Measurements from ENCODE around the gene ABCA6. TPM values are rescaled to one million over a fixed set of nuclear protein-coding genes. Genes with fewer than 3 reads are reported as not detected.

Gene ABCA6
- total and polyA plus RNA-seq, 10 of the 15 experiments (the other 5 are each of a cell fraction or from before 2014, with no cell fraction given): 6.8 to 36.9 (median 12.6) TPM

DNA sequence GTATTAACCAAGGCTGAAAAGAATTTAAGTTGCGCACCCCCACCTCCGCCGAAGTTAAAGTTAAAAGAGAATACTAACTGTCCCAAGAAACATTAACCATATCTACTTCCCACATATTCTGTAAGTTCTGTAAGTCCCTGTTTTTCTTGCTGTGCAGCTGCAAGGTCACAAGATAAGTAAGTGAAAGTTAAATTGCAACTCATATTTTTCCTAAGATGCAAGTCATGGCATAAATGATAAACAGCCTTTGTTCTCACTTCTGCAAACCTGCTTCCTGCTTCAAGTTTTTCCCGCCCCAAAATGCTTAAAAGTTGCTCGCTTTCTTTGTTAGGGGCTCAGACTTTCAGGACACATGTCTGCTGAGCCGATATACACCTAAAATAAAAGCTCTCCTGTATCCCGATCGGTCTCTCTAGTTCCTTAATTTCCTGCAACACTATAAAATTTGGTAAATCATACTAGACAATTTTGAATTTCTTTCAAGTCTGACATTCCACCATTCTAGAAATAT, 48.4 kb downstream of the ABCA6 start:
- no peaks in the 10 kb centered on the region for H3K79me2 ChIP-seq (ENCODE audit: control insufficient read depth, insufficient read depth, low read length)
- in situ Hi-C loops (cut with MboI) (no loop called here), intact Hi-C loops (cut with micrococcal nuclease; ENCODE audit: unreplicated experiment) (no loop called here)
- WGBS (ENCODE audit: insufficient coverage, insufficient replicate concordance, low lambda C conversion rate, missing lambda C conversion rate): 74% methylated on average over 8 of the region's 8 CpGs
- no TSS peak for BruUV-seq (replicated peaks)
- no peak for DNase-seq (ENCODE audit: low read depth, low spot score)
- H3K4me2 ChIP-seq (ENCODE audit: control insufficient read depth, insufficient read depth): peak overlapping the region; percentile 22; the same call in 1 of the 2 replicates
- FAIRE-seq: no peak
- no peaks in the 10 kb centered on the region for H3K27me3 ChIP-seq (replicated peaks in 1 of 2; ENCODE audit: control insufficient read depth in 2 of 2, insufficient read depth in 2 of 2, low read length in 1 of 2)
- H3K4me3 ChIP-seq: no peak overlapping the region
- peak; percentile 53; the same call in 2 of the 3 replicates for ATAC-seq
- H3K27ac ChIP-seq (ENCODE audit: control insufficient read depth, insufficient read depth): 0 out of 2 replicates have a peak overlapping the region, but pooled peaks have one; percentile 6
- TF ChIP-seq, protein P1, sequence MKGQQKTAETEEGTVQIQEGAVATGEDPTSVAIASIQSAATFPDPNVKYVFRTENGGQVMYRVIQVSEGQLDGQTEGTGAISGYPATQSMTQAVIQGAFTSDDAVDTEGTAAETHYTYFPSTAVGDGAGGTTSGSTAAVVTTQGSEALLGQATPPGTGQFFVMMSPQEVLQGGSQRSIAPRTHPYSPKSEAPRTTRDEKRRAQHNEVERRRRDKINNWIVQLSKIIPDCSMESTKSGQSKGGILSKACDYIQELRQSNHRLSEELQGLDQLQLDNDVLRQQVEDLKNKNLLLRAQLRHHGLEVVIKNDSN (IDR thresholded peaks at IDR 0.05; ENCODE audit: borderline replicate concordance, extremely low read length, insufficient read depth, low read depth, low read length): no peak
- TF ChIP-seq MXI1 (IDR thresholded peaks at IDR 0.05; ENCODE audit: low read depth, low read length): no peak
- TF ChIP-seq EED (IDR thresholded peaks at IDR 0.05; ENCODE audit: low read depth): peak; percentile 33; the same call in 1 of the 2 replicates
- 0 out of 2 replicates have a peak, but pooled peaks have one; percentile 46 for TF ChIP-seq IRF4 (IDR thresholded peaks at IDR 0.05; ENCODE audit: low read depth, low read length)
- 0 out of 2 replicates have a peak, but pooled peaks have one; percentile 22 for TF ChIP-seq TCF3 (IDR thresholded peaks at IDR 0.05; ENCODE audit: borderline replicate concordance, insufficient read depth, low read depth, low read length)
- no peak for TF ChIP-seq SMARCA5 (IDR thresholded peaks at IDR 0.05)
- TF ChIP-seq, protein P2, sequence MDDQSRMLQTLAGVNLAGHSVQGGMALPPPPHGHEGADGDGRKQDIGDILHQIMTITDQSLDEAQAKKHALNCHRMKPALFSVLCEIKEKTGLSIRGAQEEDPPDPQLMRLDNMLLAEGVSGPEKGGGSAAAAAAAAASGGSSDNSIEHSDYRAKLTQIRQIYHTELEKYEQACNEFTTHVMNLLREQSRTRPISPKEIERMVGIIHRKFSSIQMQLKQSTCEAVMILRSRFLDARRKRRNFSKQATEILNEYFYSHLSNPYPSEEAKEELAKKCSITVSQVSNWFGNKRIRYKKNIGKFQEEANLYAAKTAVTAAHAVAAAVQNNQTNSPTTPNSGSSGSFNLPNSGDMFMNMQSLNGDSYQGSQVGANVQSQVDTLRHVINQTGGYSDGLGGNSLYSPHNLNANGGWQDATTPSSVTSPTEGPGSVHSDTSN (IDR thresholded peaks at IDR 0.05; ENCODE audit: insufficient replicate concordance, low read depth, low read length): no peak
- TF ChIP-seq SPI1 (IDR thresholded peaks at IDR 0.05; ENCODE audit: borderline replicate concordance, insufficient read depth, low read depth, low read length): peak; percentile 76
- TF ChIP-seq NFIC (IDR thresholded peaks at IDR 0.05; ENCODE audit: low read depth, low read length): peak; percentile 36
- TF ChIP-seq POLR2A (IDR thresholded peaks at IDR 0.05; ENCODE audit: low read depth, low read length): no peak
- TF ChIP-seq MYC (IDR thresholded peaks at IDR 0.05; ENCODE audit: insufficient read depth, insufficient read length, insufficient replicate concordance, low read length, severe bottlenecking): no peak
- no peak for TF ChIP-seq POLR2AphosphoS5 (IDR thresholded peaks at IDR 0.05; ENCODE audit: low read length)
- H4K20me1 ChIP-seq (ENCODE audit: control insufficient read depth, insufficient read depth): no peaks in the 10 kb centered on the region
- POLR2A ChIA-PET: no interaction called here
- no peaks in the 10 kb centered on the region for H3K4me1 ChIP-seq (ENCODE audit: control insufficient read depth, insufficient read depth, low read length)
- RAD21 ChIA-PET (ENCODE audit: unreplicated experiment): interaction anchor here (1.0 kb wide), 1 partner anchor 25 kb away, joined by 3 read pairs; no protein-coding TSS in a partner anchor
- H3K36me3 ChIP-seq (ENCODE audit: control insufficient read depth in 2 of 2, insufficient read depth in 2 of 2, low read length in 1 of 2): 0 out of 4 replicates have a peak, but pooled peaks cover 0 to 3% of the 10 kb centered on the region in 2 experiments
- no peak overlapping the region for H3K9ac ChIP-seq (ENCODE audit: control insufficient read depth, insufficient read depth, low read length)
- H2AFZ ChIP-seq (ENCODE audit: control insufficient read depth, low read depth, low read length): peak overlapping the region; percentile 36; the same call in 1 of the 2 replicates
- SMC1A ChIA-PET (ENCODE audit: uncharacterized antibody, unreplicated experiment): interaction anchor here (0.7 to 1.1 kb wide), 2 partner anchors 9 to 1376 kb away, joined by 3 to 5 read pairs; no protein-coding TSS in a partner anchor
- CTCF ChIA-PET: no interaction called here
- no peaks in the 10 kb centered on the region; the same call in 2 of the 3 replicates for H3K9me3 ChIP-seq (replicated peaks; ENCODE audit: control insufficient read depth, insufficient read depth, low read length)
